Activated T-cell treated with anti-CD3 and anti-CD28 coated beads, Interleukin-2, amount 50 U/mL, for 24 hours (primary cell): ENCODE results near the gene ANXA8L1.
"Not testable (repeated sequence)": the region's sequence is repeated elsewhere in the genome, so short reads cannot be mapped to it uniquely, and the experiment has no call there.

Source experiments
- DNase-seq: peaks from one replicate; pipeline ENCODE4 v3.0.0-alpha.2; 2020
- H3K27ac Mint-ChIP-seq: 2 replicates; pipeline ENCODE4 v1.8.0; 2020; ENCODE audit warnings: mild to moderate bottlenecking, mixed read lengths
- H3K27me3 Mint-ChIP-seq: 2 replicates; pipeline ENCODE4 v1.8.0; 2020; ENCODE audit warnings: mixed read lengths
- H3K36me3 Mint-ChIP-seq: 2 replicates; pipeline ENCODE4 v1.8.0; 2020; ENCODE audit warnings: low read depth, mixed read lengths
- H3K4me1 Mint-ChIP-seq: 2 replicates; pipeline ENCODE4 v1.8.0; 2020; ENCODE audit warnings: low read depth, mixed read lengths
- H3K4me3 Mint-ChIP-seq: 2 replicates; pipeline ENCODE4 v1.8.0; 2020; ENCODE audit warnings: mild to moderate bottlenecking, moderate library complexity, mixed read lengths
- H3K9me3 Mint-ChIP-seq: 2 replicates; pipeline ENCODE4 v1.8.0; 2020; ENCODE audit warnings: mixed read lengths

ANXA8L1 gene

DNA sequence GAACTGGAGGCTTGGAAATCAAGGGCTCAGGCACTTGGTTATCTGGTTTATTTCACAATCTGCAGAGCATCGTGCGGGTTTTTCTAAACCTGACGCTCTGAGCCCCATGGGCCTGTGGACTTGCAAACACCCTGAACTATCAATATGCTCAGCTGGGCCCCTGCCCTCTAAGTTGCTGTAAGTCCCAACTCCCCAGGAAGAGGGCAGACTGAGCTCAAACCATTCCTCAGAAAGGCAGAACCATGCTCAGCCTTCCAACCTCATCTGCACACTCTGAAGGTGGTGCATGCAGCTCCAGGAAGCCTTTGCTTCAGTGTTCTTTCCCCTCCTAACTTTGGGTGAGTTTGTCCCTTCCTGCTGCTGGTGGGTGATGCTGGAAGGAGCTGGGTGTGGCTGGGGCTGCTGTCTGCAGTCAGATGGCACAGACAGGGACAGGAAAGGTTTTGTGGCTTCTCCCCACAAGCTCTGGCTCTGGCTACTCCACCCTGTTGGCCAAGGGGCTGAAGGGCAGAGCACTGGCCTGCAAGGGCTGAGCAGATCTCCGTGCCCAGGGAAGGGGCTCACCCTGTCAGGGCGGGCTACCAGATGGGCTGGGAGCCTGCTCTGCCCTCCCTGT, 3.8 kb downstream of the ANXA8L1 start:
- not testable (repeated sequence) for H3K4me1 Mint-ChIP-seq, H3K9me3 Mint-ChIP-seq, DNase-seq, H3K4me3 Mint-ChIP-seq, H3K27ac Mint-ChIP-seq, H3K27me3 Mint-ChIP-seq, H3K36me3 Mint-ChIP-seq

- not testable (repeated sequence) for H3K4me1 Mint-ChIP-seq, H3K27ac Mint-ChIP-seq, H3K9me3 Mint-ChIP-seq, H3K4me3 Mint-ChIP-seq, H3K27me3 Mint-ChIP-seq, DNase-seq, H3K36me3 Mint-ChIP-seq
Measured at GRCh38 chr10:46385858-46386257, 10.3 kb downstream of the ANXA8L1 start.

DNA sequence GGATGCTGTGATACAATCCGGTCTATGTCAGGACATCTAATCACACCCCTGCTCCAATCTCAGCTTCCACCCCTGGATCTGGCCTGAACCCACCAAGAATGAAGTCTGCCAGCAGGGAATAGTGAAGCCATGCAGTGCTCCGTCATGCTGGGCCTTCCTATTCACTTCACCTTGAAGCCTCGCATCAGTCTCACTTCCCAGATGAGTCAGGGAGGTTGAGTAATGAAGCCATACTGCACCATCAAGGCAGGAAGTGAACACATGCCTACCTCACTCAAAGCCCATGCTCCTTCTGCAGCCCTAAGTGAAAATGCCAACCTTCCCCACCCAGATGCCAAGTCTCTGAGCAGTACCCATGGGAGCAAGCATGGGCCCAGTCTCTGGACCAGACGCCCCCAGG, 11.1 kb downstream of the ANXA8L1 start:
- DNase-seq, H3K27ac Mint-ChIP-seq, H3K27me3 Mint-ChIP-seq, H3K4me3 Mint-ChIP-seq, H3K9me3 Mint-ChIP-seq, H3K36me3 Mint-ChIP-seq, H3K4me1 Mint-ChIP-seq: not testable (repeated sequence)

DNA sequence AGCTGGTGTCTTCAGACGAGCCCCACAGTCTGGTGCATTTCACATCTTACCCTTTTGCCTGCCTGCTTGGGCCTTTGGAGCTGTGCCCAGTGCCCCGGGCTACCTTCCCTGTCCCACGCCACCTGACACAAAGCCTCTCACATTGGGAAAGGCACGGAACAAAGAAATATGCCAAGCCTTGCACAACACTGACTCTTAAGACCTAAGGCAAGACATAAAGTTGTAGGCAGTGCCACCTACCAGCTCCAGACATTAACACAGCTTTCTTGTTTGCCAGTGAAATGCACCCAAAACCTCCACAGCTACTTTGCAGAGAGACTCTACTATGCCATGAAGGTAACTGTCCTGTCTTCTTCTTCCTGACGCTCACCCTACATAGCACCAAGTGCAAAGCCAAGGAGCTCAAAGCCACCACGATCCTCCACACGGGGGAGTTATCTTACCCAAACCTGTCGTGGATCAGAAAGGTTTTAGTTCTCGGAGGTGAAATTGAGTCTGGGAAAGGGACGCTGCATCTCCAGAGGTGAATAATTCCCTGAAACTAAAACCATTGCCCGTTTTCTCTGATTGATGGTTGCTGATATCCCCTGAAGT, 11.8 kb downstream of the ANXA8L1 start:
- H3K4me3 Mint-ChIP-seq, H3K4me1 Mint-ChIP-seq, H3K27ac Mint-ChIP-seq, DNase-seq, H3K36me3 Mint-ChIP-seq, H3K9me3 Mint-ChIP-seq, H3K27me3 Mint-ChIP-seq: not testable (repeated sequence)

DNA sequence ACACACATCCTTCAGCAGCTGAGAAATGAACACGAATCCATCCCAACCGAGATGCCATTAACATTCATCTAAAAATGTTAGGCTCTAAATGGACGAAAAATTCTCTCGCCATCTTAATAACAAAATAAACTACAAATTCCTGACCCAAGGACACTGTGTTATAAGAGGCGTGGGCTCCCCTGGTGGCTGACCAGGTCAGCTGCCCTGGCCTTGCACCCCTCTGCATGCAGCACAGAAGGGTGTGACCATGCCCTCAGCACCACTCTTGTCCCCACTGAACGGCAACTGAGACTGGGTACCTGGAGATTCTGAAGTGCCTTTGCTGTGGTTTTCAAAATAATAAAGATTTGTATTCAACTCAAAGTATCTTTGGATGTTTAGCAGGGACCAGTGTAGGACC, 15.8 kb downstream of the ANXA8L1 start:
- H3K9me3 Mint-ChIP-seq, H3K27ac Mint-ChIP-seq, H3K27me3 Mint-ChIP-seq, H3K4me1 Mint-ChIP-seq, H3K4me3 Mint-ChIP-seq, H3K36me3 Mint-ChIP-seq, DNase-seq: not testable (repeated sequence)

- H3K4me3 Mint-ChIP-seq, H3K36me3 Mint-ChIP-seq, DNase-seq, H3K4me1 Mint-ChIP-seq, H3K27me3 Mint-ChIP-seq, H3K9me3 Mint-ChIP-seq, H3K27ac Mint-ChIP-seq: not testable (repeated sequence)
Measured at GRCh38 chr10:46396441-46397279, 21.1 kb downstream of the ANXA8L1 start.

- not testable (repeated sequence) for H3K27me3 Mint-ChIP-seq, H3K36me3 Mint-ChIP-seq, DNase-seq, H3K4me3 Mint-ChIP-seq, H3K9me3 Mint-ChIP-seq, H3K4me1 Mint-ChIP-seq, H3K27ac Mint-ChIP-seq
Measured at GRCh38 chr10:46397767-46398166, 22.2 kb downstream of the ANXA8L1 start.

DNA sequence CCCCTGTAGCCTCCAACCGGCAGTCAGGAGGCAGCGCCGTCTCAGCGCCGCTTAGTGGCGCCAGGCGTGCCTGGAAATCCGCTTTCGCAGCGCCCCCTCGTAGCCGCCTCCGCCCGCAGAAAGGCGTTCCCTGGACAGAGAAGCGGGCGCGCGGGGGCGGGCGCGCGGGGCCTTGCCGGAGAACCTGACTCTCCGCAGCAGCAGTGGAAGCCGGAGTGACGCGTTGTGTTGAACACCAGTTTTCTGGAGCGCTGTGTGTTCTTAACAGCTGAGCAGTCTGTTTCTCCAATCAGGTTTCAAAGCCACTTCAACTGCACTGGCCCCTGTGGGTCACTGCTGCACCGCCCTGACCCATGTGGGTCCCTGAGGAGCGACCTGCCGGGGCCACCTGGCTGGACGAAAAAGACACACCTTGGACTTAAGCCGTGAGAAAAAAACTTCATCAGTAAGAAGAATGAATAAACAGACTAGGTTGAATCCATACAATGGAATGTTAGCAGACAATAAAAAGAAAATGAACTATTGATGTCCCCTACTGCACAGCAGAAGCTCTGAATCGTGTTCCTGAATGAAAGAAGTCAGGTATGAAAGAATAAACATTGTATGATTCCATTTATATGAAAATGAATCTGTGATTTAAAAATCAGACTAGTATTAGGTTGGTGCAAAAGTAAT, 22.8 kb downstream of the ANXA8L1 start:
- not testable (repeated sequence) for DNase-seq

DNA sequence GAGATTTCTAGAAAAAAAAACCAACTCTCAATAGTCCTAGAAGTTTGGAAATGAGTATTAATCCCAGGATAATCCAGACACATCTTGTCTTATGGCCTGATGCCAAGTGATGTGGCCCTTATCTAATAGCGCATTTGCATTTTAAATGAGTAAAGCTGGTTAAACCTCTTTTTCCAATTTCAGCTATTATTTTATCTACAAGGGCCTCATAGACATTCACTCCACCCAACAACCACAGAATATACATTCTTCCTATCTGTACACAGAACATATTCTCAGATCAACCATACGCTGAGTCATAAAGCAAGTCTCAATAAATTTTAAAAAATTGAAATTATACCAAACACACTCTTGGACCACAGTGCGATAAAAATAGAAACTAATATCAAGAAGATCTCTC, 34.0 kb downstream of the ANXA8L1 start:
- DNase-seq, result not testable (repeated sequence)

More for the DNA sequence above, 22.8 kb downstream of the ANXA8L1 start:
- not testable (repeated sequence) for H3K27me3 Mint-ChIP-seq, H3K4me1 Mint-ChIP-seq, H3K27ac Mint-ChIP-seq, H3K36me3 Mint-ChIP-seq, H3K4me3 Mint-ChIP-seq, H3K9me3 Mint-ChIP-seq

DNA sequence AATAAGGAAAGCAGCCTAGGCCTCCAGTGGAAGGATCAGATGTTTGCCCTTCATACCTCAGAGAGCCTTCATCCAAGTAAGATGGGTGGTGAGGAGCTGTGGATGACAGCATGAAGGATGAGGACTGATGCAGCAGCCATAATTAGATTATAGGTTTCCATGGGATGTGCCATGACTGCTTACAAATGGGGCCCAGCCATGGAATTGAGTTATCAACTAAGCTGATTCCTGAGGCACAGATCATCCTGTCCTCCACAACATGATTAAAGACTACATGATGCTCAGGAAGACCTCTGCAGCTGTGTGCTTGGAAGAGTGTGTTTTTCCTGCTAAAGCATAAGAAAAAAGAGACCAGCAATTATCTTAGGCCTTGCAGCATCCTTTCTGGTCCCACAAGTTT, 35.5 kb downstream of the ANXA8L1 start:
- H3K9me3 Mint-ChIP-seq, H3K4me3 Mint-ChIP-seq: not testable (repeated sequence)

More for the DNA sequence above, 34.0 kb downstream of the ANXA8L1 start:
- H3K27me3 Mint-ChIP-seq, H3K36me3 Mint-ChIP-seq, H3K9me3 Mint-ChIP-seq, H3K4me1 Mint-ChIP-seq, H3K4me3 Mint-ChIP-seq, H3K27ac Mint-ChIP-seq: not testable (repeated sequence)

DNA sequence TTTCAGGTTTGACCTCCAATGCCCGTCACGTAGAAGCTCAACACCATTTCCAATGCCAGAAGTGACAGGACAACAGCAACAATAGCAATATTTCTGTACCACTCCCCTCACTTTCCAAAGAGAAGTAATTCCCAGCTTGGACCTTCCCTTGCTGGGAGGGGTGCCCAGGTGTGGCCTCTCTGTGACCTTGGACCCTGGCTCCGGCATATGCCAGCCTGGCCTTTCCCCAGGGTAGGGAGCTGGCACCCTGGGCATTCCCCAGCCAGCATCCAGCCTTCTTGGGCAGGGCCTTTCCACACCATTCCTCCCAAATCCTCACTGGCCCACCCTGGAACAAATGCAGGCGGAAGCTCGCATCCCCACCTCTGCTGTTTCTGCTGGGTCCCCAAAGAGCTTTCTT, 37.1 kb downstream of the ANXA8L1 start:
- not testable (repeated sequence) for DNase-seq, H3K9me3 Mint-ChIP-seq, H3K36me3 Mint-ChIP-seq, H3K27me3 Mint-ChIP-seq, H3K4me1 Mint-ChIP-seq, H3K4me3 Mint-ChIP-seq, H3K27ac Mint-ChIP-seq

More for the DNA sequence above, 35.5 kb downstream of the ANXA8L1 start:
- H3K27me3 Mint-ChIP-seq, H3K4me1 Mint-ChIP-seq, DNase-seq, H3K27ac Mint-ChIP-seq, H3K36me3 Mint-ChIP-seq: not testable (repeated sequence)

DNA sequence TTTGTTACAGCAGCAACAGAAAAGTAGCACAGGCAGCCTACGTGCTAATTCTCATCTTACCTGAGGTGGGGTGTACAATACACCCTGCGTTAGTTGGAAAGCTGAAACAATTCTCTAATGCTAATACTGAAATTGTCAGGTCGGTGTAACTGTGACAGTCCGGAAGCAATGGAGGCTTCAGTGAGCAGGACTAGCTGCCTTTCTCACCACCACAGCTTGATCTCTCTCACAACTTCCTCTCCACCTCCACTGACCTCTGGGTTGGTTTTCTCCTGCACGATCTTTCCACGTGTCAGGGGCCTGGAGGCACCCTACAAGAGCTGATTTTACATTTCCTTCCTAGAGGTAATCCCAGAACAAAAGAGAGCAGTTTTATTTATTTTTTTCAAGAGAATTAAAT, 39.7 kb downstream of the ANXA8L1 start:
- not testable (repeated sequence) for H3K27me3 Mint-ChIP-seq, H3K9me3 Mint-ChIP-seq, DNase-seq, H3K4me1 Mint-ChIP-seq, H3K36me3 Mint-ChIP-seq, H3K4me3 Mint-ChIP-seq, H3K27ac Mint-ChIP-seq

DNA sequence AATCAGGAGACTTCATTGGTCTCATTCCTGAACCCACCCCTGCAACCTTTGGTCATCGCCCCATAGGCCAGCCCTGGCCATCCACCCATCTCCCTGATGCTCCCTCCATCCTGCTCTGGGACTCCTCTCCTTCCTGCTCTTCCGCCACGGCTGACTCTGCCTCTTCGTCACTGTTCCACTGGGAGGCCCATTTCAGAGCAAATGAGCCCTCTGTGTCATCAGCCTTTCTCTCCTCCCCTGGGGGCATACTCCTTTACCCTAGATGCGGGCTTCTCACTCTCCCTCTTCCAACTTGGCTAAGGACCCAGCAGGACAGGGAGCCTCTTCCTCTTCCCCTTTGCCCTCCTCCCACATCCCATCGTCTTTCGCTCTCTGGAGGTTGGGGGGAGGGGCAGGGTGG, 42.7 kb downstream of the ANXA8L1 start:
- H3K4me3 Mint-ChIP-seq, H3K27me3 Mint-ChIP-seq, H3K36me3 Mint-ChIP-seq, H3K27ac Mint-ChIP-seq, DNase-seq, H3K4me1 Mint-ChIP-seq, H3K9me3 Mint-ChIP-seq: not testable (repeated sequence)

GRCh38 chr10:46419570-46420379, 44.2 kb downstream of the ANXA8L1 start:
- not testable (repeated sequence) for H3K27me3 Mint-ChIP-seq, H3K36me3 Mint-ChIP-seq, H3K27ac Mint-ChIP-seq, DNase-seq, H3K4me1 Mint-ChIP-seq, H3K4me3 Mint-ChIP-seq, H3K9me3 Mint-ChIP-seq
